Measurements from ENCODE around the gene SHISA8. TPM values are rescaled to one million over a fixed set of nuclear protein-coding genes. Genes with fewer than 3 reads are reported as not detected.

The SHISA8 gene
- total RNA-seq, 2 experiments from 2014 or later: 0.74 TPM; not detected in 1

- H3K4me1 ChIP-seq (ENCODE audit: insufficient read depth, low read length, poor library complexity, severe bottlenecking): peaks cover 96% of the 10 kb centered on the region
- POLR2A ChIA-PET: interaction anchor here (0.5 to 1.0 kb wide), 2 partner anchors 12 to 17 kb away, joined by 4 read pairs; partner anchors contain the start of gene CENPM
- intact Hi-C loops (cut with micrococcal nuclease; ENCODE audit: unreplicated experiment): no loop called here
Observed at GRCh38 chr22:41934284-41935014, 19.6 kb upstream of the SHISA8 start.

GRCh38 chr22:41933411-41934177 is 18.7 kb upstream of the SHISA8 start:
- Histone ChIP-seq H3K79me2 (ENCODE audit: insufficient read depth, low read depth, low read length) (peaks cover 3% of the 10 kb centered on the region; the same call in 1 of the 2 replicates), H3K4me1 (ENCODE audit: insufficient read depth, low read length, poor library complexity, severe bottlenecking) (peaks cover 96% of the 10 kb centered on the region), H3K27ac (ENCODE audit: low read depth, low read length, poor library complexity, severe bottlenecking) (peak overlapping the region; percentile 91), H3K9me2 (ENCODE audit: insufficient read depth, low read length) (no peaks in the 10 kb centered on the region), H3K4me3 (ENCODE audit: low read depth, low read length, poor library complexity, severe bottlenecking) (no peak overlapping the region), H3K36me3 (ENCODE audit: insufficient read depth, low read length) (peaks cover 59% of the 10 kb centered on the region), H3K4me2 (ENCODE audit: low read length) (peak overlapping the region; percentile 57), H2AFZ (ENCODE audit: low read length) (no peak overlapping the region), H3K9me3 (ENCODE audit: low read length) (no peaks in the 10 kb centered on the region), H4K20me1 (ENCODE audit: insufficient read depth, low read length) (no peaks in the 10 kb centered on the region)
- BruUV-seq (replicated peaks): no TSS peak
- DNase-seq (ENCODE audit: low spot score): peak; percentile 46
- intact Hi-C loops (cut with micrococcal nuclease; ENCODE audit: unreplicated experiment): no loop called here
- ChIA-PET CTCF (ENCODE audit: unreplicated experiment) (no interaction called here), POLR2A (interaction anchor here (0.5 to 1.0 kb wide), 2 partner anchors 13 to 16 kb away, joined by 4 read pairs; partner anchors contain the start of gene CENPM)
- TF ChIP-seq CTCF (conservative IDR thresholded peaks at IDR 0.05; ENCODE audit: low read length) (no peak), EZH2phosphoT487 (IDR thresholded peaks at IDR 0.05; ENCODE audit: borderline replicate concordance, low read depth, low read length) (no peak)

More at GRCh38 chr22:41934284-41935014, 19.6 kb upstream of the SHISA8 start:
- Histone ChIP-seq H4K20me1 (ENCODE audit: insufficient read depth, low read length) (no peaks in the 10 kb centered on the region; the same call in 1 of the 2 replicates), H3K79me2 (ENCODE audit: insufficient read depth, low read depth, low read length) (peaks cover 8% of the 10 kb centered on the region), H3K36me3 (ENCODE audit: insufficient read depth, low read length) (peaks cover 68% of the 10 kb centered on the region), H2AFZ (ENCODE audit: low read length) (no peak overlapping the region), H3K27ac (ENCODE audit: low read depth, low read length, poor library complexity, severe bottlenecking) (peak overlapping the region; percentile 91), H3K9me2 (ENCODE audit: insufficient read depth, low read length) (no peaks in the 10 kb centered on the region), H3K9me3 (ENCODE audit: low read length) (no peaks in the 10 kb centered on the region), H3K4me2 (ENCODE audit: low read length) (peak overlapping the region; percentile 57), H3K4me3 (ENCODE audit: low read depth, low read length, poor library complexity, severe bottlenecking) (no peak overlapping the region)
- CTCF ChIA-PET (ENCODE audit: unreplicated experiment): no interaction called here
- DNase-seq (ENCODE audit: low spot score): peak; percentile 26
- no TSS peak for BruUV-seq (replicated peaks)
- TF ChIP-seq EZH2phosphoT487 (IDR thresholded peaks at IDR 0.05; ENCODE audit: borderline replicate concordance, low read depth, low read length) (no peak), CTCF (conservative IDR thresholded peaks at IDR 0.05; ENCODE audit: low read length) (no peak)
